HG03039 (cell line): ENCODE results near the gene RFTN1.

ENCODE experiments used
- ATAC-seq: cut with Tn5 transposase; IDR thresholded peaks from one replicate; pipeline ENCODE4 v1.9.1; 2021; ENCODE audit warnings: mild to moderate bottlenecking, moderate library complexity; ENCODE audit not compliant: unreplicated experiment

Gene RFTN1

GRCh38 chr3:16415911-16416476 lies 97.5 kb downstream of the RFTN1 start:
- no peak for ATAC-seq

GRCh38 chr3:16413321-16413720 lies 100.2 kb downstream of the RFTN1 start:
- no peak for ATAC-seq

GRCh38 chr3:16412192-16412800 lies 101.2 kb downstream of the RFTN1 start:
- no peak for ATAC-seq

- ATAC-seq = no peak
These were observed 102.1 kb downstream of the RFTN1 start for GRCh38 chr3:16411441-16411840.

- ATAC-seq = no peak
These were observed 102.8 kb downstream of the RFTN1 start for GRCh38 chr3:16410659-16411058.

- ATAC-seq = no peak
These were observed 104.5 kb downstream of the RFTN1 start for GRCh38 chr3:16409032-16409431.

- ATAC-seq = no peak
These were observed 106.1 kb downstream of the RFTN1 start for GRCh38 chr3:16407366-16407765.

GRCh38 chr3:16406579-16406978 lies 106.9 kb downstream of the RFTN1 start:
- no peak for ATAC-seq

GRCh38 chr3:16406166-16406565 lies 107.3 kb downstream of the RFTN1 start:
- ATAC-seq = no peak

GRCh38 chr3:16404349-16404895 lies 109.1 kb downstream of the RFTN1 start:
- ATAC-seq = no peak

GRCh38 chr3:16402451-16402850 lies 111.0 kb downstream of the RFTN1 start:
- no peak for ATAC-seq

- ATAC-seq = no peak
These were observed 112.2 kb downstream of the RFTN1 start for GRCh38 chr3:16401273-16401672.

GRCh38 chr3:16400106-16400931 lies 113.2 kb downstream of the RFTN1 start:
- ATAC-seq = no peak

GRCh38 chr3:16399473-16399872 lies 114.0 kb downstream of the RFTN1 start:
- no peak for ATAC-seq

- no peak for ATAC-seq
These were observed 114.9 kb downstream of the RFTN1 start for GRCh38 chr3:16398648-16399047.

GRCh38 chr3:16396202-16396601 lies 117.3 kb downstream of the RFTN1 start:
- no peak for ATAC-seq

GRCh38 chr3:16395212-16395611 lies 118.3 kb downstream of the RFTN1 start:
- no peak for ATAC-seq

- no peak for ATAC-seq
These were observed 118.9 kb downstream of the RFTN1 start for GRCh38 chr3:16394639-16395038.

GRCh38 chr3:16392717-16393116 lies 120.8 kb downstream of the RFTN1 start:
- no peak for ATAC-seq

- no peak for ATAC-seq
These were observed 121.4 kb downstream of the RFTN1 start for GRCh38 chr3:16392065-16392464.

- ATAC-seq = no peak
These were observed 122.9 kb downstream of the RFTN1 start for GRCh38 chr3:16390581-16390980.
